Measurements from ENCODE around the gene UBE2R2. TPM values are rescaled to one million over a fixed set of nuclear protein-coding genes. Genes with fewer than 3 reads are reported as not detected.
"Not testable (repeated sequence)": the region's sequence is repeated elsewhere in the genome, so short reads cannot be mapped to it uniquely, and the experiment has no call there.

UBE2R2 gene
- total RNA-seq, 2 experiments from 2014 or later, result 22.7 to 24.5 TPM

DNA sequence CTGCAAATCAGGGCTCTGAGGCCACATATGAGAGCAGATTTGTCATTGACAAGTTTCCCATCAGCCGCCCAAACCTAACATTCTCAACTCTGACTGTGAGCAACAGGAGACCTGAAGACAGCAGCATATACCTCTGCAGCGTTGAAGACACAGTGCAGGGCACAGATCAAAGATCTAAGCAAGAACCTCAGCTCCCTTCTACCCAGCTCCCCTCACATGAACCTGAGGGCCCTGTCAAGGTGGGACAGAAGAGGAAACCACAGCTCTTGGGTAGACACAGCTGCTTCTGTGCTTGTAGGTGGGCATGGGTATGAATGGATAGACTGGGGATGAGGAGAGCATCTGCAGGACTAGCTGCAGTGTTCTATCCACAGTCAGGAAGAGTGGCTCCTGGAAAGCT, 30.3 kb upstream of the UBE2R2 start:
- CTCF ChIA-PET, result no interaction called here
- no peaks in the 10 kb centered on the region for H3K36me3 Mint-ChIP-seq (ENCODE audit: low read depth)
- Histone ChIP-seq H3K27ac (ENCODE audit: low read depth in 1 of 2, low read length in 2 of 2) (no peak overlapping the region), H3K27me3 (ENCODE audit: control insufficient read depth in 1 of 2, insufficient read depth in 2 of 2, low read length in 2 of 2) (peaks cover 0 to 3% of the 10 kb centered on the region in 2 experiments), H3K36me3 (ENCODE audit: insufficient read depth, low read length) (no peaks in the 10 kb centered on the region), H3K4me3 (ENCODE audit: low read length) (no peak overlapping the region), H3K9me3 (ENCODE audit: control insufficient read depth in 1 of 2, insufficient read depth in 1 of 2, low read length in 2 of 2) (no peaks in the 10 kb centered on the region), H3K4me1 (ENCODE audit: insufficient read depth, low read length) (no peaks in the 10 kb centered on the region)
- H3K4me1 Mint-ChIP-seq (ENCODE audit: low read depth), result no peaks in the 10 kb centered on the region
- intact Hi-C loops (cut with DNase I, micrococcal nuclease), result no loop called here
- no peak for DNase-seq
- no peak overlapping the region for H3K4me3 Mint-ChIP-seq
- POLR2A ChIA-PET, result no interaction called here
- H3K27me3 Mint-ChIP-seq, result peaks cover 4% of the 10 kb centered on the region
- no peaks in the 10 kb centered on the region for H3K9me3 Mint-ChIP-seq
- ATAC-seq (ENCODE audit: poor library complexity), result no peak
- TF ChIP-seq, protein P1, sequence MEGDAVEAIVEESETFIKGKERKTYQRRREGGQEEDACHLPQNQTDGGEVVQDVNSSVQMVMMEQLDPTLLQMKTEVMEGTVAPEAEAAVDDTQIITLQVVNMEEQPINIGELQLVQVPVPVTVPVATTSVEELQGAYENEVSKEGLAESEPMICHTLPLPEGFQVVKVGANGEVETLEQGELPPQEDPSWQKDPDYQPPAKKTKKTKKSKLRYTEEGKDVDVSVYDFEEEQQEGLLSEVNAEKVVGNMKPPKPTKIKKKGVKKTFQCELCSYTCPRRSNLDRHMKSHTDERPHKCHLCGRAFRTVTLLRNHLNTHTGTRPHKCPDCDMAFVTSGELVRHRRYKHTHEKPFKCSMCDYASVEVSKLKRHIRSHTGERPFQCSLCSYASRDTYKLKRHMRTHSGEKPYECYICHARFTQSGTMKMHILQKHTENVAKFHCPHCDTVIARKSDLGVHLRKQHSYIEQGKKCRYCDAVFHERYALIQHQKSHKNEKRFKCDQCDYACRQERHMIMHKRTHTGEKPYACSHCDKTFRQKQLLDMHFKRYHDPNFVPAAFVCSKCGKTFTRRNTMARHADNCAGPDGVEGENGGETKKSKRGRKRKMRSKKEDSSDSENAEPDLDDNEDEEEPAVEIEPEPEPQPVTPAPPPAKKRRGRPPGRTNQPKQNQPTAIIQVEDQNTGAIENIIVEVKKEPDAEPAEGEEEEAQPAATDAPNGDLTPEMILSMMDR (IDR thresholded peaks at IDR 0.05), result no peak
- H3K27ac Mint-ChIP-seq, result no peak overlapping the region

DNA sequence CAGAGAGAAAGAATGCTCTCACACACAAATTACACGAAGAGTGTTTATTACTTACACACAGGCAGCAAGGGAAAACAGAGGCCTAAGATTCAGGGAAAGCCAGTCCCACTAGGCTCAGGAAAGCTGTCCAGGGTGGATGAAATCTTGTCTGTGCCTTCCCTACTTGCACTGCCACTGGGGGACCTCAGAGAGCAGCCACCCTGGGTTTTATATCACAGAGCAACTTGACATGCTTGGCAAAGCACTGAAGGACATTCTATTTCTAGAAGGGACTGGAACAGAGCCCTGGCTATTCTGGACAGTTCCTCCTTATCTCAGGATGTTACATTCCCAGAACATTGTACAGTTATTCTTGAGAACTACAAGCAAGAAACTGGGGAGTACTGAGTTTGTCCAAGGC, 29.1 kb upstream of the UBE2R2 start:
- POLR2A ChIA-PET, result no interaction called here
- CTCF ChIA-PET, result interaction anchor here (1.2 kb wide), 1 partner anchor 9 kb away, joined by 5 read pairs; no protein-coding TSS in a partner anchor
- Histone ChIP-seq H3K27me3 (ENCODE audit: control insufficient read depth in 1 of 2, insufficient read depth in 2 of 2, low read length in 2 of 2) (peaks cover 0 to 3% of the 10 kb centered on the region in 2 experiments), H3K4me1 (ENCODE audit: insufficient read depth, low read length) (no peaks in the 10 kb centered on the region), H3K4me3 (ENCODE audit: low read length) (no peak overlapping the region), H3K36me3 (ENCODE audit: insufficient read depth, low read length) (no peaks in the 10 kb centered on the region), H3K9me3 (ENCODE audit: control insufficient read depth in 1 of 2, insufficient read depth in 1 of 2, low read length in 2 of 2) (no peaks in the 10 kb centered on the region), H3K27ac (ENCODE audit: low read depth in 1 of 2, low read length in 2 of 2) (no peak overlapping the region)
- TF ChIP-seq, protein P1 (IDR thresholded peaks at IDR 0.05), result no peak
- intact Hi-C loops (cut with DNase I, micrococcal nuclease), result no loop called here
- no peaks in the 10 kb centered on the region for H3K36me3 Mint-ChIP-seq (ENCODE audit: low read depth)
- no peak for DNase-seq
- H3K4me1 Mint-ChIP-seq (ENCODE audit: low read depth), result no peaks in the 10 kb centered on the region
- no peak overlapping the region for H3K4me3 Mint-ChIP-seq
- no peaks in the 10 kb centered on the region for H3K9me3 Mint-ChIP-seq
- H3K27me3 Mint-ChIP-seq, result peaks cover 4% of the 10 kb centered on the region
- no peak for ATAC-seq (ENCODE audit: poor library complexity)
- H3K27ac Mint-ChIP-seq, result no peak overlapping the region

DNA sequence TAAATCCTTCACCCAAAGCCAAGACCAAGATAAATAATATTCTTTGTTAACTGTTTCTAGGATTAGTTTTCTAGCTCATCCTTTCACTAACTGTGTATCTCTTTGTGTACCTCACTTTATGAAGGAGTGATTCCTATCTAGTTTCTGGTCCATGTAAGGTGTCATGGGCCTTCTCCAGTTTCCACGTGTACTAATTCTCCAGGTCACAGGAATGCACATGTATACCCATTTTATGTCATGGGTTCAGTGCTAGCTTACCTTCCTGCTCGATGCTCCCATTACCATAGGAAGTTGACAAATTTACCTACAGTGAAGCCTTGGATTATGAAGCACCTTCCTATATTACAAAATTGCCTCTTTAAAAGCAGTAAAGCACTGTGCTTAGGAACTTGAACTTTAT, 27.5 kb upstream of the UBE2R2 start:
- H3K4me3 ChIP-seq (ENCODE audit: low read length); intact Hi-C loops (cut with DNase I, micrococcal nuclease); H3K36me3 ChIP-seq (ENCODE audit: insufficient read depth, low read length); POLR2A ChIA-PET; H3K4me3 Mint-ChIP-seq; H3K27me3 ChIP-seq (ENCODE audit: control insufficient read depth in 1 of 2, insufficient read depth in 2 of 2, low read length in 2 of 2); H3K27ac Mint-ChIP-seq; H3K36me3 Mint-ChIP-seq (ENCODE audit: low read depth); H3K27ac ChIP-seq (ENCODE audit: low read depth in 1 of 2, low read length in 2 of 2); H3K27me3 Mint-ChIP-seq; H3K4me1 Mint-ChIP-seq (ENCODE audit: low read depth); H3K4me1 ChIP-seq (ENCODE audit: insufficient read depth, low read length); ATAC-seq (ENCODE audit: poor library complexity); H3K9me3 Mint-ChIP-seq; CTCF ChIA-PET; DNase-seq; H3K9me3 ChIP-seq (ENCODE audit: control insufficient read depth in 1 of 2, insufficient read depth in 1 of 2, low read length in 2 of 2): not testable (repeated sequence)

DNA sequence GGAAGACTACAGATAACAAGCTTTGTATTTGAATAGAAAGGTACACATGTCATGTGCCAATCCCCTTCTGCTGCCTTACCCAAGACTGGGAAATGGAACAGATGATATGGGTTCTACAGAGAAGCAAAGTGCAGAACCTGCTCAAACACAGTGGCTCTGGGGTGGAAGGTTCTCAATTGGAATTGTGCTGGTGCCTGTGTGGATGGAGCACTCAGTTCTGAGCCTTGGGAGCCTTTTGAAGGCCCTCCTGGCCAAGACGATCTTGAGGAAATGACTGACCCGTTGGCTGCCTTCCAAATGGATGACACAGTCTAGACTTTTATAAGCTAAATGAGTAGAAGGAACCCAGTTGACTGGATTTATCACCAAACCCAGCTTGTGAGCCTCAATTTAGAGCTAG, 25.8 kb upstream of the UBE2R2 start:
- ATAC-seq (ENCODE audit: poor library complexity) (no peak), DNase-seq (no peak)
- peaks cover 0 to 3% of the 10 kb centered on the region in 2 experiments for H3K27me3 ChIP-seq (ENCODE audit: control insufficient read depth in 1 of 2, insufficient read depth in 2 of 2, low read length in 2 of 2)
- no peaks in the 10 kb centered on the region for H3K36me3 ChIP-seq (ENCODE audit: insufficient read depth, low read length)
- POLR2A ChIA-PET, result no interaction called here
- Mint-ChIP-seq H3K27me3 (peaks cover 4% of the 10 kb centered on the region), H3K9me3 (no peaks in the 10 kb centered on the region), H3K36me3 (ENCODE audit: low read depth) (no peaks in the 10 kb centered on the region), H3K4me1 (ENCODE audit: low read depth) (no peaks in the 10 kb centered on the region), H3K27ac (no peak overlapping the region), H3K4me3 (no peak overlapping the region)
- H3K4me3 ChIP-seq (ENCODE audit: low read length), result no peak overlapping the region
- H3K4me1 ChIP-seq (ENCODE audit: insufficient read depth, low read length), result no peaks in the 10 kb centered on the region
- CTCF ChIA-PET, result interaction anchor here (2.6 kb wide), 1 partner anchor 12 kb away, joined by 9 read pairs; no protein-coding TSS in a partner anchor
- intact Hi-C loops (cut with DNase I, micrococcal nuclease), result no loop called here
- TF ChIP-seq, protein P1 (IDR thresholded peaks at IDR 0.05), result no peak
- H3K9me3 ChIP-seq (ENCODE audit: control insufficient read depth in 1 of 2, insufficient read depth in 1 of 2, low read length in 2 of 2), result no peaks in the 10 kb centered on the region
- H3K27ac ChIP-seq (ENCODE audit: low read depth in 1 of 2, low read length in 2 of 2), result no peak overlapping the region

DNA sequence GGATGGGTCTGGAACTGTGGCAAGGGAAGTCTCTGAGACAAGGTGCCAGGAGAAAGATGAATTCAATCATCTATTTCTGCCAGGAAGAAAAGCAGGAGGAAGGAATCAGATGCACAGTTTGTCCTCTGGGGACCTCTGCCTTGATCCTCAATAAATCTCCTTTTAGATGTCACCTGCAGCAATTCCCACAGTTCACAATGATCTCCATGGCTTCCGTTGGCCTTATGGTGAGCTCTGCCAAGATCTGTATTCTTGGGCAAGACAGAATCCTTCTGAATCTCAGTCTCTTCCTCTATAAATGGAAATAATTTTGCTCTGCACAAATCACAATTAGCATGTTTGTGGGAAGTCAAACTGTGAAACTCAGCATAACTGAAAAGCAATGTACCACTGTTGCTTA, 23.5 kb upstream of the UBE2R2 start:
- H3K36me3 Mint-ChIP-seq (ENCODE audit: low read depth); ATAC-seq (ENCODE audit: poor library complexity); intact Hi-C loops (cut with DNase I, micrococcal nuclease); H3K27me3 ChIP-seq (ENCODE audit: control insufficient read depth in 1 of 2, insufficient read depth in 2 of 2, low read length in 2 of 2); H3K27ac ChIP-seq (ENCODE audit: low read depth in 1 of 2, low read length in 2 of 2); CTCF ChIA-PET; H3K27ac Mint-ChIP-seq; POLR2A ChIA-PET; DNase-seq; H3K4me3 ChIP-seq (ENCODE audit: low read length); H3K9me3 ChIP-seq (ENCODE audit: control insufficient read depth in 1 of 2, insufficient read depth in 1 of 2, low read length in 2 of 2); H3K4me3 Mint-ChIP-seq; H3K4me1 ChIP-seq (ENCODE audit: insufficient read depth, low read length); H3K9me3 Mint-ChIP-seq; H3K36me3 ChIP-seq (ENCODE audit: insufficient read depth, low read length); H3K4me1 Mint-ChIP-seq (ENCODE audit: low read depth): not testable (repeated sequence)
- H3K27me3 Mint-ChIP-seq, result peaks cover 20% of the 10 kb centered on the region

All from CD4-positive, alpha-beta T cell (primary cell).